Measurements from ENCODE around the gene ZXDC. TPM values are rescaled to one million over a fixed set of nuclear protein-coding genes. Genes with fewer than 3 reads are reported as not detected.

Gene ZXDC
- total RNA-seq, 2 donors from 2014 or later, result 15.7 to 20.7 TPM

DNA sequence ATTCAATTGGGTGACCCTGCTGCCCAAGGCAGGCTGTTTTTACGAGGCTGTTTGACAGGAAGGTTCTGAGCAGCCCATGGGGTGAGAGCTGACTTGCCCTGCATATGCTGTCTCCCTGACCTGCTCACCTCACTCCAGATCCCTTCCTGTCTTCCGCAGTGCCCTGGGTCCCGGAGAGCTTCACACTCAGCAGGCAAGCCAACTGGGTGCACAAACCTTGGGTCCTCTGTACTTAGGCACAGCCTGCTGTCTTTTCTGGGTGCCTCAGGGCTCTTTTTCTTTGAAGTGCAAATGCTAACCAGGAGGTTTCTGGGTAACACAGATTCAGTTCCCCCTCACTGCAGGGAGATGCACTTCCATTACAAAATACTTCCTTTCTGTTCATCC is 32.8 kb downstream of the ZXDC start:
- DNase-seq (no peak), ATAC-seq (no peak)
- intact Hi-C loops (cut with DNase I), result no loop called here

DNA sequence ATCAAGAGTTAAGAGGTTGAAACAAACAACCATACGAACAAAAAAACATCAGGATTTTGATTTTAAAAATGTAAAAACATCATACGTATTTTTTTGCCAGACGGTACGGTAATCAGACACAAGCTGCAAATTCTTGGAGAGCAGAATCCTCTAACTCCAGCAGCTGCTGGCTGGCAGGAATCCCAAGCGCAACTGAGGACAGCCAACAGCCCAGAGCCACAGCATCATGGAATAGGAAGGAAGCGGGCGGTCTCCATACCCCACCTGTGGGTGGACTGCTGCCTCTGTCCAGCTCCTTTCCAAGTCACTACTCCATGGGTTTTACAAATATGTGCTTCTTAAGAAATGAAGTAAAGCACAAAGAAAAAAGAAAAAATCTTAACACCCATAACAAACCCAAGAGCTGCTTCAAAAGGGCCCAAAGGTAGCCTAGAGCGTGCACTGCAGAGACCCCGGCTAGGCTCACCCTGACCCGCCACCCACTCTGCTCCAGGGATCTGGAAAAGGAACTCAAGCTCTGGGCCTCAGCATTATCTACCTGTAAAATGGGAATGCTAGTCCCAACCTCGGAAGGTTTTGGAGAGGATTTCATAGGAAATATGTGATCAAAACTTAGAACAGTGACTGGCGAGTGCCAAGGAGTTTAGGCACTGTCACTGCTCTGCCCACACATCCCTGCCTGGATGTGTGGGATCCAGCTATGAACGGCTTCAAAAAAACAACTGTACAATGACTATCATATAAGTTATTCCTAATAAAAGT is 33.4 kb downstream of the ZXDC start:
- intact Hi-C loops (cut with DNase I), result no loop called here
- DNase-seq, result peak; percentile 49
- ATAC-seq, result peak; percentile 46 to 55

DNA sequence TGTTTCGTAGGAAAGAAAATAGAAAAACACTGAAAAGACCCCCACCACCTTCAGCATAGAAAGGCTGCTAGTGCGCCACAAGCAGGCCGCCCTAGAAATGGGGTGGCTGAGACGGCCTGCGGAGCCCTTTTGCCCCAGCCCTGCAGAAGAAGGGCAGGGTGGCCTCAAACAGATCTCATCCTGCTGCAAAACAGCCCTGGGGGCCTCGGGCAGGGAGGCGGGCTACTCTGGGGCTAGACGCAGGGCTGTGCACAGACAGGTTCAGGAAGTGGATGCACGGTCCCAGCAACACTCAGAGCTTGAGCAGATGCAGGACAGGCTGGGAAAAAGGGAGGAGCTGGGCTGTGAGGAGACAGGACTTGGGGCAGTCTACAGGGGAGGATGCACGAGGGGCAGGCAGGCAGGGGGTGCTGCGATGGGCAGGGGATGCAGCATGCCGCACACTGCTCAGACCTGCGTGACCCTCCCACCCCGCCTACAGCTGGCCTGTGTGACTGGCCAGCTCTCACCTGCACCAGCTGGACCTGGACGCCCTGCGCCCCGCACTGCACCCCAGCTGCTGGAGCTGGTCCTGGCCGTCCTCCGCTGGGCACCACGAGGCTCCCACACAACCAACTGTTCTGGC is 34.3 kb downstream of the ZXDC start:
- no peak for DNase-seq
- intact Hi-C loops (cut with DNase I), result no loop called here
- ATAC-seq, result no peak

DNA sequence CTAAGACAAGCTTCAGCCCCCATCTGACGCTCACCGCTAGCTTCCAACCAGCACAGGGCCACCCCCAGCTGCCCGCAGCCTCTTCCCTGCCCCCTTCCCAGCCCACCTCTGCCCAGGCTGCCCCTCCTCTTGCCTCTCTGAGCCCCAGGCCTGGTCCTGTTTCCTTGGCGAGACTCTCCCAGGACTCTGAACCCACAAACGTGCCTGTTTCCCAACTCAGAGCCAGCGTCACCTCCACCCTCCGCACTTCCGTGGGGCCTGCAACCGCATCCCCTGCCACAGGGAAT is 35.0 kb downstream of the ZXDC start:
- ATAC-seq, result no peak
- no peak for DNase-seq
- intact Hi-C loops (cut with DNase I), result no loop called here

DNA sequence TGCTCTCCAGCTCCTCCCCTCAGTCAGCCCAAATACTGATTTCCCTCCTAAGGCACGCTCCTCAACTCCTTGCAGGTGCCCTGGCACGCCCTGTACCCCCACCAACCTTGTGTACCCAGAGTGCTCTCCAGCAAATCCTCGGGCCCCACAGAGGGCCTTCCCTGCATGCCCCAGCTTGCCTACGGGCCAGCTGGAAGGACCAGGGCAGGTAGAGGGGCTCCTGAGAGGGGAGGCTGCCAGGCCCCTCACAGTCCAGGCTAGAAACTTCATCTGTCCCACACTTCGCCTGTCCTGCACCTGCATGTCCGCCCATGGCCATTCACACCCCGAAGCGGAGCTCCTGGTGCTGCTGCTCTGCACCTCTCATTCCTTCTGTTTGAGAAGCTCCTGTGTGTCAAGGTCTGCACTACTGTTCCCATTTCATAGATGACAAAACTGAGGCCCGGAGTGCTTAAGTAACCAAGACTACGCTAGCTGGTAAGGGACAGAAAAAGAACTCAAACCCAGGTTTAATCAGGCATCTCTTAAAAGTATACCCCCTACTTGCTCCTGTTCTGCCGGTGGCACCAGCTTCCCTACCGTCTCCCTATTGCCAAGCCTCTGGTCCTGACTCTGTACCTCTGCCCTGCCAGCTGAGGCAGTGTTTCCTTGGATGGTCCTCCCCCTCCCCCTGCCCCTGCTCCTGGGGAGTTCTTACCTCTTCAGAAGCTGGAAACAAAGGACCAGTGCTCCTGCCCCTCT is 35.6 kb downstream of the ZXDC start:
- DNase-seq (no peak), ATAC-seq (no peak)
- intact Hi-C loops (cut with DNase I), result no loop called here

DNA sequence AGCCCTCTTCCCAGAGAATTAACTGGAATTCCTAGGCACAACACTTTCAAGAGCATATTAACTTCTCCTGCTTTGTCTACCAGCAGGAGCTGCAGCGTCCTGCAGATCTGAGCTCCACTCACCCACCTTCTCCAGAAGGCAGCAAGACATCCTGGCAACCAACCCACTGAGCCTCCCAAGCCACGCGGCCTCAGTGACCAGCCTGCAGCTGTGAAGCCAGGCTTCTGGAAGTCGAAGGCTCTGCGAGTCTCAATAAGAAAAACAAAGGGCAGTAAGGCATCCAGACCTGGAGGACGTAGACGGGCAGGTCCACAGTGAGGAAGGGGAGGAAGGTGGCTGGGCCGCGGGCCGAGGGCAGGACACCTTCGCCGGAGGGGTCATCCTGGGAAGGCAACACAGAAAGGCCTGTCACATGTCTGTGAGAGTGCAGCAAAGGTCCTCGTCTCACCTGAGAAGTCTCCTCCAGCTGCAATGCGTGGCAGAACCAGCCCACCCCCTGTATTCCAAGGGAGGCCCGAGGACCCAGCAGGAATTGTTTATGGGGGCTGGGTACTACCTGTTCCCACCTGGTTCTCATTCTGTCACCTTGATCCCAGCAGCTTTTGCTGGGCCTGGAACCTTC is 36.2 kb downstream of the ZXDC start:
- ATAC-seq, result no peak
- intact Hi-C loops (cut with DNase I), result no loop called here

DNA sequence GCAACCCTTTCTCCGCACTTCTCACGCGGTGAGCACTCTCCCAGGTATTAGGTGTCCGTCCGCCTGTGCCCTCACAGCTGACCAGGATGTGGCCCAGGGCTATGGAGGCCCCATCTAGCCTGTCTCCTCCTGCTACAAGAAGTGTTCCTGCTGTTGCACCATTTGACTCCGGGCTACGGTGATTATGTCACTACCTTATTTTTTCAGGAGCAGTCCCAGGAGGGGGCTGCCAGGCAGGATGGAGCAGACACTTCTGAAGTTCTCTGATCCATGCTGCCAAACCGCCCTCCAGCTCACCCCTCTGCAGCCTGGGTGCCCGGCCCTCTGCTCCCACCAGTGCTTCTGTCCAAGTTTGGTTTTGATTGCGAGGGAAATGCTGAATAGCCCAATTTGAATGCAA is 36.9 kb downstream of the ZXDC start:
- no peak for DNase-seq
- ATAC-seq, result no peak
- intact Hi-C loops (cut with DNase I), result no loop called here

More for the DNA sequence above, 36.2 kb downstream of the ZXDC start:
- DNase-seq, result no peak

DNA sequence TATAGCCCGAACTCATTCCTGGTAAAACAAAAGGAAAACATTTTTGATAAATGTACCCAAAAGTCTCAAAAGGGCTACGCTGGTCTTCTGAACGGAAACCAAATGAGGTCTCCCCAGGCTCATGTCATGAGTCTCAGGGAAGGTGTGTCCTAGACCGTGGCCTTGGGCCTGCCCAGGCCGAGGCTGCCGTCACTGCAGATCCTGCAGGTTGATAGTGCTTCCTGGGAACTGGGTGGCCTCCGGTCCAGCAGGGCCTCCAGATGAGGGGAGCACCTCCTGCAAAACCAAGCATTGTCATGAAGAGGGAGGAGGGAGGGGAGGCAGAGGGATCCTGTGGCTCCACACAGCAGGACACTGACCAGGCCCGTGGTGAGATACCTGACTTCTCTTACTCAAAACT is 37.5 kb downstream of the ZXDC start:
- no peak for DNase-seq
- no peak for ATAC-seq
- intact Hi-C loops (cut with DNase I), result no loop called here

DNA sequence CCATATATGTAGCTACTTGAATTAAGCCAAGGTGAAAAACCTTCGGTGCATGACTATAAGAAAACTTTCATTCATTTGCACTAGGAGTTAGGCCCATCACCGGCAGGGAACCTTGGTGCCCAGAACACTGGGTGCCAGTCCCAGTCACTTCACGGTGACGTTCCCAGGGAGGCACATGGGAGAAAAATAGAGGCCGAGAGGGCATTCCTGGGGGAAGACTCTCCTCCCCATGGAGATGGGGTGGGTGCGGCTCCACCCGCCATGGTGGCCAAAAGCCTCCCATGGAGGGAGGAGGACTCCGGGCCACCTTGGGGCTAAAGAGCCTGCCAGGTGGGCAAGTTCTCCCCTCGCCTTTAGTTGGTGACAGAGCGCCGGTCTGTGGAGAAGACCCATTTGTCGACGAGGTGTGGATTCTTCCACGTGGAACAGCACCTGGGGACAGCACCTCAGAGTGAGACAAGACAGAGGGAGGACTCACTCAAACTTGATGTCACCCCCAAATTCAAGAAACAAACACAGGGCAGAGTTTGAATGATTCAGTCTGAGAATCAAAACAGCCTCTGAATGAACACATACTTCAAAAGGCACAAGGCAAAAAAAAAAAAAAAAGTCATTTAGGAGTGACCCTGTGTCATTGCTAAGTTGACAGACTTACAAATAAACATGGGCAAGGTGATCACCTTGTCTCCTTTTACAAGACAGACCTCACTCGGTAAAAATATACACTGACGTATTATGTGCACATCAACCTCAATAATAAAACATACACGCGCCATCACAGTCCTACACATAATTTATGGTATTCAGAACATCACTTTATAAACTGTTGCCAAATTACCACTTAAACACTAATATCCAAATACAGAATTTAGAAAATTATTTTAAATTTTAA is 38.6 kb downstream of the ZXDC start:
- no peak for ATAC-seq
- intact Hi-C loops (cut with DNase I), result no loop called here
- no peak for DNase-seq

DNA sequence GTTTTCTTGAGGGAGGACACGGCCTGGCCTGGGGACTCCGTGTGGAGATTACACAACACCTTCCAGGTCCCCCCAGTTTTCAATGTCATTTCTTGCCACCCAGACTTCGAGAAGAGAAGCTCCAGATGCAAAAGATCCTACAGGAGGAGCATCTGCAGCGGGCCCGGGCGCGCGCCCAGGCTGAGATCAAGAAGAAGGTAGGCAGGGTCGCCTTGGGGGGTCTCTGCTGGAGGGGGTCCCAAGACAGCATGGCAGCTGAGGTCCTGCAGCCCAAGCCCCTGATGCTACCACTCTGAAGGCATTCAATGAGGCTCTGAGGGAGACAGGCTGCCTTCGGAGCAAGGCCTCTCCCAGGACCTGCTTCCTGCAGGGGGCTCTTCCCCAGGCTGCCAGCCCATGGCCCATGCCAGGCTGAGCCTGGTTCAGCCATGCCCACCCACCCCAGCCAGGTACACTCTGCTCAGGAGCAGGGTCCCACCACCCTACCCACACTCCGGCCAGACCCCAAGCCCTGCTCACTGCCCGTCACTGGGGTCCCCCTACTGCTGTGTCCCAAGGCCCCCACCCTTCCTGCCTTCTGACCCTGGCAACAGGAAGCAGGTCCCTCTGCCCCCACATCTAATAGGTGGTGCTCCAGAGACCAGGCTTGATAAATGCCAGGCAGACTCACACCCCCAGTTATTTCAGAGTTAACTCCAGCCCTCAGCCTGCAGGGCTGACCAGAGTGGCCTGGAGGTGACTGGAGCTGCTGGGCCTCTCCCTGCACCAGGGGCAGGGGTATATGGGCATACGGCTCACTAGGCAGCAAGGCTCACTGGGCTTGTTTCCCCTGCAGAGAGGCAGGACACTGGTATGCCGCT is 40.0 kb downstream of the ZXDC start:
- ATAC-seq, result no peak
- DNase-seq, result no peak
- intact Hi-C loops (cut with DNase I), result no loop called here

DNA sequence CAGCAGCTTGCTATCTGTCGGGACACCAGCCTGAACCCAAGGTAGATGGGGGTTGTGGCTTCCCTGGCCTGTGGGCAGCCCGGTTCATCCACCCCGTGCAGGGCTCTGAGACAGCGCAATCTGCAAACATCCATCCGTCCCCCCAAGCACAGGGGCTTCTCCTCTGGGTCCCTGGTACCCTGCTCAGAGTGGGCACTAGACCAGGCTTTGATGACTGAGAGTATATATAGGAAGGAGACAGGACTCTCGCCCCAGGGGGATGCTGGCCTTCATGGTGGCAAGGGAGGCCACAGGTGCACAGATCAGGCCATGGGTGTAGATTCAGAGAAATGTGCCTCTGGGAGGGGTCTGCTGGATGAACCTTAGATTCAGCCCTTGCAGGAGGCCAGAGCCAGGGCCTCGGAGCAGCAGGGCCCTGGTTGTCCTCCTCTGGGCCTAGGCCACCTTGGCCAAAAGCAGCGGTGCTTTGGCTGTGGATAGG is 40.7 kb downstream of the ZXDC start:
- DNase-seq (no peak), ATAC-seq (no peak)
- intact Hi-C loops (cut with DNase I), result no loop called here

DNA sequence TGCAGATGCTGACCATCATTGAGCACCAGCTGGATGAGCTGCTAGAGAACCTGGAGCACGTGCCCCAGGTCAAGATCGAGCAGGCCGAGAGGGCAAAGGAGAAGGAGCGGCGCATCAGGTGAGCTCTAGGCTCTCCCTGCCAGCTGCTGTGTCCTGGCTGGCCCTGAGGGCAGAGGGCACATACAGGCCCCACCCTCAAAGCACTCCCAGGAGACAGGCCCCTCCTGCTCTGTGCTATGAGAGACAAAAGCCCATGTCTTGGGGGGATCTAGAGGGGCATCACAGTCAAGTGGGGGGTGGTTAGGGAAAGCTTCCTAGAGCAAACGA is 41.5 kb downstream of the ZXDC start:
- no peak for DNase-seq
- ATAC-seq, result no peak
- intact Hi-C loops (cut with DNase I), result no loop called here

DNA sequence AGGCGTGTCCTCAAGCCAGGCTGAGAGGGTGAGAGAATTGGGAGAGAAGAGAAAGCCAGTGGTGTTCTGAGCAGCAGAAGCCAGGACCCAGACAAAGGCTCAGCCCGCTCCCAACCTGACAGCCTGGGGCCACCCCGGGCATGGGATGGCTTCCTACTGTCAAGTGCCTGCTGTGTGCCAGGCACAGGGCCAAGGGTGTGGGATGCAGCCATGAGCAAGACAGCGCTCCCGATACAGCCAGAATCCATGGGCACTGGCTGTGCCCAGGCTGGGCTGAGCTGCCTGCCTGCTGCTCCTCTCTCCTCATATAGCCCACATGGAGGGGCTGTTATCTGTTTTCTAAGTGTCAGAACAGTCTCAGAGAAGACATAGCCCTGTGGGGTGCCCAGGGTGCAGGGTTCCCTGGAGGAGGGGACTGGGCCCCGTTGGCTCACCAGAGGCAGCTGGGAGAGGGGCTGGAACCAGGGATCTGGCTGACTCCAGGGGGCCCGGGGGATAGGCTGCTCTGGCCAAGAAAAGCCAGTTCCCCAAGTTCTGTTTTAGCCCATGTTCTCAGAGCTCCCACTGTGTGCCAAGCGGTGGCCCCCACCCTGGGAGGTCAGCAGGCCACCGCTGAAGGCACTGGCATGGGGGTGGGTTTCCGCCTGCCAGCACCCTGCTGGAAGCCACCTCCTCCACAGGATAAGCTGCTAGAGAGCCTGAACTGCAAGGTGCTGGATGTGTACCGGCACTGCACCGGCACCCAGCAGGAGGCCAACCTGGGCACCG is 42.0 kb downstream of the ZXDC start:
- DNase-seq (peak; percentile 62), ATAC-seq (peak; percentile 86 to 91)
- intact Hi-C loops (cut with DNase I), result no loop called here

DNA sequence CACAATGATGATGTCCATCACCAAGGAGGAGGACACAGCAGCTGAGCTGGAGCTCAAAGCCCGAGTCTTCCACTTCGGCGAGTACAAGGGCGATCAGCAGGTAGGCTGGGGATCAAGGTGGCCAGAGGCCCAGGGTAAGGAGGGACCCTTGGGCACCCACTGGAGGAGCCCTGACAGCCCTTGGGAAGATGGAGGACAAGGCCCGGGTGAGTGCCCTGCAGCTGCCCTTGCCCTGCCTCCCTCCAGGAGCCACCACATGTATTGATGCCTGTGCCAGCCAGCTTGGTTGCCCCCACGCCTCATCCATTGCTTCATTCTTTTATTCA is 42.6 kb downstream of the ZXDC start:
- intact Hi-C loops (cut with DNase I), result no loop called here
- ATAC-seq (peak in 1 of 2 donors; percentile 5), DNase-seq (no peak)

DNA sequence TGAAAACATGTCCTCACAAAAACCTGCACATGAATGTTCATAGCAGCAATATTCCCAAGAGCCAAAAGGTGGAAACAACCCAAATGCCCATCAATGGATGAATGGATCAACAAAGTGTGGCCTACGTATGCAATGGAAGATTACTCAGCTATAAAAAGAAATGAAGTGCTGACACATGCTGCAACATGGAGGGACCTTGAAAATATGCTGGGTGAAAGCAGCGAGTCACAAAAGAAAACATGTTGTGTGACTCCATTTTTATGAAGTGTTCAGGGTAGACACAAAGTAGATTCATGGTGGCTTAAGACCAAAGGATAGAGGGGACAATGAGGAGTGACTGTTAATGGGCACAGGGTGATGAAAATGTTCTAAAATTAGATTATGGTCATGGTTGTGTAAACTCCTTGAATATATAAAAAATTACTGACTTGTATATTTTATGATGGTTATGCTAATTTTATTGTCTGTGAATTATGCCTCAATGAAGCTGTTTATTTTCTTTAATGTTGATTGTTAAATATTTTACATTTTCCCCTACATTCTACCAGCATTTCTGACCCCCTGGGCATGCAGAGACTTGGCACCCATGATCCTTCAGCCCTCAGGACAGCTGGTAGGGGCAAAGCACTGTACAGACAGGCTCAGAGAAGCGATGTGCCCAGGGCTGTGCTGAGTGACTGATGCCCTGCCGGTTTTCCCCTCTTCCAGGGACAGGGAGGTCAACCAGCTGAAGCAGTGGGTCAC is 43.2 kb downstream of the ZXDC start:
- DNase-seq, result no peak
- intact Hi-C loops (cut with DNase I), result no loop called here
- peak in 1 of 2 donors; percentile 5 for ATAC-seq

DNA sequence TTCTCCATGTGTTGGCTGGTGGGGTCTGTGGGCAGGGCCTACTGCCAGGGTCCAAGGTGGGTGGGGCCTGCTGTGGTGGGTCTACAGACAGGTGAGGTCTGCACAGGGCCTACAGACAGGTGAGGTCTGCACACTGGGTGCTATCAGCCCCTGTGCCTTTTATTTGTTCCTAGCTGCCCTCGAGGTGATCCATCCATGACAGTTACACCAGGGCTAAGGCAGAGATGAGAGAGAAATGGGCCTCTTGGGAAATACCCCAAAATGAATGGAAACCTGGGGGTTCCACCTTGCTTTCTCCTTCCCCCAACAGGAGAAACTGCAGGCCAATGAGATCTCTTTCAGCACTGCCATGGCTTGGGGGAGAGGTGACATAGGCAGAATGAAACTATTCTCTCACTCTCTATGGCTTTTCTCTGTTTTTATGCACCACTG is 44.6 kb downstream of the ZXDC start:
- ATAC-seq, result no peak
- intact Hi-C loops (cut with DNase I), result no loop called here
- DNase-seq, result no peak

DNA sequence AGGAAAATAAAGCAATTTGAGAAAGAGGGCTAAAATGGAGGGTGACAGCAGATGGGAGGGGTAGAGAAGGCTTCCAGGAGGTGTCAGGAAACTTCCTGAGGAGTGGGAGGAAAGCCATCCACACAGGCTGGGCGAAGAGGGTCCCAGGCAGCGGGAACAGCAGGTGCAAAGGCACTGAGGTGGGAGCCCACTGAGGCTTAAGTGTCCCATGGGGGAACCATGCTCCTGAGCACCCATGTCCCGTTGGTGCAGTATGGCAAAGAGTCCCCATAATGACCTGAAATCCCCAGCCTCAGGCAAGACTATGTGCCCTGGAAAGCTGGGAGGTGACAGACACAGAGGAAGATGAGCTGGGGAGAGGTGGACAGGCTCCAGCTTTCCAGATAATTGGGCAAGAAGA is 50.9 kb downstream of the ZXDC start:
- DNase-seq (no peak), ATAC-seq (no peak)
- intact Hi-C loops (cut with DNase I), result no loop called here
